GM19324 (cell line): ENCODE measurements around the gene CTNNA3.

ENCODE experiments used
- ATAC-seq: cut with Tn5 transposase; IDR thresholded peaks from one replicate; pipeline ENCODE4 v1.9.1; 2021; ENCODE audit warnings: mild to moderate bottlenecking, moderate library complexity; ENCODE audit not compliant: unreplicated experiment, low FRiP score

The CTNNA3 gene

GRCh38 chr10:66917104-66917503 lies 778.9 kb downstream of the CTNNA3 start:
- ATAC-seq = no peak

GRCh38 chr10:66916030-66916429 lies 780.0 kb downstream of the CTNNA3 start:
- no peak for ATAC-seq

GRCh38 chr10:66910671-66911070 lies 785.3 kb downstream of the CTNNA3 start:
- no peak for ATAC-seq

- no peak for ATAC-seq
Observed at GRCh38 chr10:66892871-66893270, 803.1 kb downstream of the CTNNA3 start.

- no peak for ATAC-seq
Observed at GRCh38 chr10:66888237-66888636, 807.8 kb downstream of the CTNNA3 start.

GRCh38 chr10:66886848-66887247 lies 809.1 kb downstream of the CTNNA3 start:
- no peak for ATAC-seq

GRCh38 chr10:66882271-66882670 lies 813.7 kb downstream of the CTNNA3 start:
- no peak for ATAC-seq

GRCh38 chr10:66881814-66882213 lies 814.2 kb downstream of the CTNNA3 start:
- ATAC-seq = no peak

- no peak for ATAC-seq
Observed at GRCh38 chr10:66880826-66881225, 815.2 kb downstream of the CTNNA3 start.

- no peak for ATAC-seq
Observed at GRCh38 chr10:66880292-66880691, 815.7 kb downstream of the CTNNA3 start.

GRCh38 chr10:66877361-66877760 lies 818.6 kb downstream of the CTNNA3 start:
- ATAC-seq = no peak

- ATAC-seq = no peak
Observed at GRCh38 chr10:66869635-66870034, 826.4 kb downstream of the CTNNA3 start.

GRCh38 chr10:66862687-66863258 lies 833.2 kb downstream of the CTNNA3 start:
- no peak for ATAC-seq

- ATAC-seq = no peak
Observed at GRCh38 chr10:66860376-66860945, 835.5 kb downstream of the CTNNA3 start.

- ATAC-seq = no peak
Observed at GRCh38 chr10:66852811-66853210, 843.2 kb downstream of the CTNNA3 start.

GRCh38 chr10:66848856-66849255 lies 847.1 kb downstream of the CTNNA3 start:
- ATAC-seq = no peak

- ATAC-seq = no peak
Observed at GRCh38 chr10:66844176-66844942, 851.6 kb downstream of the CTNNA3 start.

- ATAC-seq = no peak
Observed at GRCh38 chr10:66843396-66843795, 852.6 kb downstream of the CTNNA3 start.

GRCh38 chr10:66842867-66843266 lies 853.1 kb downstream of the CTNNA3 start:
- ATAC-seq = no peak

GRCh38 chr10:66842371-66842770 lies 853.6 kb downstream of the CTNNA3 start:
- ATAC-seq = no peak

- ATAC-seq = no peak
Observed at GRCh38 chr10:66838656-66839055, 857.3 kb downstream of the CTNNA3 start.

GRCh38 chr10:66837990-66838389 lies 858.0 kb downstream of the CTNNA3 start:
- no peak for ATAC-seq
